GM12878 (cell line): ENCODE measurements around the gene MAD1L1. TPM values are rescaled to one million over a fixed set of nuclear protein-coding genes. Genes with fewer than 3 reads are reported as not detected.

Source experiments
- ATAC-seq: fragments of 200-7000 bp; cut with Tn5 transposase; 3 replicates; pipeline ENCODE4 v1.9.1; 2020; ENCODE audit warnings: mild to moderate bottlenecking, moderate library complexity
- BruUV-seq: library from RNA; stranded (reverse); fragments of 400-500 nt; replicated peaks from 2 replicates; lab custom pipeline; 2021; lab: Mats Ljungman, UMichigan
- CTCF ChIA-PET: fragments of 300-600 bp; sonication (Branson Sonifier 250); formaldehyde crosslinking; extraction: SDS; loops from one replicate; lab custom pipeline; 2021; ENCODE audit warnings: inconsistent platforms; lab: Yijun Ruan, JAX
- POLR2A ChIA-PET: fragments of 350-600 bp; formaldehyde crosslinking; extraction: SDS; loops from one replicate; lab custom pipeline; 2021; ENCODE audit warnings: inconsistent platforms; lab: Charles Lee
- RAD21 ChIA-PET: fragments of 300-600 bp; sonication (Branson Sonifier 250); formaldehyde crosslinking; loops from one replicate; lab custom pipeline; 2023; ENCODE audit warnings: antibody characterized with exemption; ENCODE audit not compliant: unreplicated experiment; lab: Charles Lee
- SMC1A ChIA-PET: fragments of 300-600 bp; sonication (Branson Sonifier 250); formaldehyde crosslinking; loops from one replicate; lab custom pipeline; 2023; ENCODE audit not compliant: unreplicated experiment, uncharacterized antibody; lab: Charles Lee
- DNase-seq: peaks from one replicate; pipeline ENCODE4 v3.0.0-alpha.2; 2011; ENCODE audit warnings: low read depth, low spot score
- FAIRE-seq: peaks from 3 replicates; lab custom pipeline; 2011; peaks lifted over from hg19 to GRCh38; lab: Jason Lieb, UNC
- H2AFZ ChIP-seq: 2 replicates; pipeline ENCODE4 v1.6.0; 2011; ENCODE audit warnings: low read depth, low read length, control low read depth; ENCODE audit not compliant: control insufficient read depth
- H3K27ac ChIP-seq: 2 replicates; pipeline ENCODE4 v1.5.1; 2011; ENCODE audit warnings: control low read depth; ENCODE audit not compliant: control insufficient read depth, insufficient read depth
- H3K27me3 ChIP-seq, 2 experiments: replicated peaks in 1 of 2; 2 replicates each; pipeline versions ENCODE4 v1.6.0 to v1.6.1; 2011; ENCODE audit warnings: low read length in 1 of 2; ENCODE audit not compliant: control insufficient read depth in 2 of 2, insufficient read depth in 2 of 2
- H3K36me3 ChIP-seq, 2 experiments: 2 replicates each; pipeline ENCODE4 v1.5.1; 2011; ENCODE audit warnings: low read length in 1 of 2; ENCODE audit not compliant: control insufficient read depth in 2 of 2, insufficient read depth in 2 of 2
- H3K4me1 ChIP-seq: 2 replicates; pipeline ENCODE4 v1.6.1; 2011; ENCODE audit warnings: mild to moderate bottlenecking, low read length, moderate library complexity, mixed read lengths; ENCODE audit not compliant: control insufficient read depth, insufficient read depth
- H3K4me2 ChIP-seq: 2 replicates; pipeline ENCODE4 v1.6.0; 2011; ENCODE audit warnings: control low read depth; ENCODE audit not compliant: control insufficient read depth, insufficient read depth
- H3K4me3 ChIP-seq: fragments of 200-600 bp; sonication (generic); 2 replicates; pipeline ENCODE4 v1.5.1; 2016
- H3K79me2 ChIP-seq: 2 replicates; pipeline ENCODE4 v1.6.0; 2011; ENCODE audit warnings: low read length; ENCODE audit not compliant: control insufficient read depth, insufficient read depth
- H3K9ac ChIP-seq: 2 replicates; pipeline ENCODE4 v1.8.0; 2011; ENCODE audit warnings: low read length, control low read depth, mixed read lengths; ENCODE audit not compliant: control insufficient read depth, insufficient read depth
- H3K9me3 ChIP-seq: replicated peaks from 3 replicates; pipeline ENCODE4 v1.5.1; 2011; ENCODE audit warnings: mild to moderate bottlenecking, low read length; ENCODE audit not compliant: control insufficient read depth, insufficient read depth
- H4K20me1 ChIP-seq: 2 replicates; pipeline ENCODE4 v1.6.0; 2011; ENCODE audit not compliant: control insufficient read depth, insufficient read depth
- CHD4 ChIP-seq: fragments of 200-600 bp; sonication (generic); IDR thresholded peaks from 2 replicates; pipeline ENCODE4 v1.6.1; 2016; ENCODE audit warnings: mild to moderate bottlenecking
- EZH2 ChIP-seq: IDR thresholded peaks from 2 replicates; pipeline ENCODE4 v1.6.1; 2012; ENCODE audit warnings: low read depth, mild to moderate bottlenecking, control low read depth, inconsistent platforms, low read length, borderline replicate concordance; ENCODE audit not compliant: control insufficient read depth
- FOXM1 ChIP-seq: IDR thresholded peaks from 2 replicates; pipeline ENCODE4 v1.6.1; 2012; ENCODE audit warnings: low read depth, mild to moderate bottlenecking, inconsistent platforms, low read length, moderate library complexity
- KAT2A ChIP-seq: conservative IDR thresholded peaks from 2 replicates; pipeline ENCODE4 v1.6.1; 2011; ENCODE audit warnings: low read depth, low read length; ENCODE audit not compliant: control insufficient read depth
- MTA2 ChIP-seq: fragments of 450-650 bp; IDR thresholded peaks from 2 replicates; pipeline ENCODE4 v1.6.1; 2016; ENCODE audit warnings: low read depth, mild to moderate bottlenecking, moderate library complexity
- RFX5 ChIP-seq: IDR thresholded peaks from 2 replicates; pipeline ENCODE4 v1.6.1; 2011; ENCODE audit warnings: low read depth, low read length, improper control_type of control experiment
- SPI1 ChIP-seq: IDR thresholded peaks from 2 replicates; pipeline ENCODE4 v1.6.1; 2011; ENCODE audit warnings: low read depth, mild to moderate bottlenecking, low read length, moderate library complexity, borderline replicate concordance; ENCODE audit not compliant: insufficient read depth
- ZNF384 ChIP-seq: IDR thresholded peaks from 2 replicates; pipeline ENCODE4 v1.6.1; 2012; ENCODE audit warnings: low read depth, mild to moderate bottlenecking, low read length, improper control_type of control experiment, borderline replicate concordance
- WGBS: methylation state at CpG from one replicate; pipeline ENCODE4 v1.1.6; 2016; ENCODE audit warnings: low lambda C conversion rate; ENCODE audit not compliant: insufficient replicate concordance, insufficient coverage; ENCODE audit errors: missing lambda C conversion rate; 5-methylcytosine and 5-hydroxymethylcytosine counted together
- in situ Hi-C: fragments of 300-500 bp; cut with MboI; formaldehyde crosslinking; loops from 9 replicates; pipeline ENCODE4 v1.14.3; 2018; ENCODE audit warnings: mixed read lengths
- intact Hi-C: fragments of 100-400 bp; cut with micrococcal nuclease; formaldehyde crosslinking; loops from one replicate; pipeline ENCODE4 v1.14.2; 2022; ENCODE audit not compliant: unreplicated experiment
- polyA plus RNA-seq, 11 experiments: library from polyadenylated mRNA; depleted of rRNA in 4 of 11; unstranded in 6 of 11; stranded (reverse) in 5 of 11; fragments of >200 nt; fragmentation: Nextera tagmentation in 4 of 11; fragmentation: Illumina TruSeq in 1 of 11; extraction: Ambion mirVana in 4 of 11; extraction: Trizol in 1 of 11; gene quantifications; 1 replicate in 1 of 11; 2 replicates in 10 of 11; pipeline versions ENCODE4 v1.2.1 to v1.2.3, GENCODE V29; 2011 to 2016; ENCODE audit warnings: inconsistent platforms in 2 of 11, missing spikeins in 2 of 11, low read depth in 1 of 11
- total RNA-seq, 4 experiments: library from RNA; depleted of rRNA in 3 of 4; stranded (reverse); fragments of >200 nt in 3 of 4; fragmentation: Illumina TruSeq in 1 of 4; extraction: Trizol in 1 of 4; gene quantifications; 2 replicates each; pipeline versions ENCODE4 v1.2.1 to v1.2.3, GENCODE V29; 2013 to 2021
- TF ChIP-seq, protein P1 (sequence below): fragments of 450-650 bp; IDR thresholded peaks from 2 replicates; pipeline ENCODE4 v1.6.1; 2018; ENCODE audit warnings: borderline replicate concordance, mild to moderate bottlenecking; ENCODE audit not compliant: partially characterized antibody
- TF ChIP-seq, protein P2 (sequence below): fragments of 450-650 bp; IDR thresholded peaks from 2 replicates; pipeline ENCODE4 v1.6.1; 2017; ENCODE audit warnings: mild to moderate bottlenecking, moderate library complexity

The MAD1L1 gene
- total and polyA plus RNA-seq, 10 of the 15 experiments (the other 5 are each of a cell fraction or from before 2014, with no cell fraction given) = 2.2 to 76.8 (median 38.3) TPM

DNA sequence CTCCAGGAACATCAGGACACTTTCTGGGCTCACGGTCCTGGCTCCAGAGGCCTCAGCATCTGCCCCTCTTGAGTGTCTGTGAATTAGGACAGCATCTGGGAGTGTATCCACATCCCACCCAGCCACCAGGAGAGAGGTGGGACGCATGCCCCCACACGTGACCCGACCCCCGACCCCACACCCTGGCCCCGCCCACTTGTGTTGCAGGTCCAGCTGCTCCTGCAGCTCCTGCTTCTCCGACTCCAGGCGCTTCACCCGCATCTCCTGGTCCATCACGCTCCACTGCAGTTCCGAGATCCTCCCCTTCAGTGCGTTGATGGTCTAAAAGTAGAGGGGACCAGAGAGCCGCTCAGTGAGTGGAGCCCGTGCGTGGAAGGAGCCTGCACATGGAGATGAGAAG, 13.6 kb downstream of the MAD1L1 start (continued):
- TF ChIP-seq, protein P1, sequence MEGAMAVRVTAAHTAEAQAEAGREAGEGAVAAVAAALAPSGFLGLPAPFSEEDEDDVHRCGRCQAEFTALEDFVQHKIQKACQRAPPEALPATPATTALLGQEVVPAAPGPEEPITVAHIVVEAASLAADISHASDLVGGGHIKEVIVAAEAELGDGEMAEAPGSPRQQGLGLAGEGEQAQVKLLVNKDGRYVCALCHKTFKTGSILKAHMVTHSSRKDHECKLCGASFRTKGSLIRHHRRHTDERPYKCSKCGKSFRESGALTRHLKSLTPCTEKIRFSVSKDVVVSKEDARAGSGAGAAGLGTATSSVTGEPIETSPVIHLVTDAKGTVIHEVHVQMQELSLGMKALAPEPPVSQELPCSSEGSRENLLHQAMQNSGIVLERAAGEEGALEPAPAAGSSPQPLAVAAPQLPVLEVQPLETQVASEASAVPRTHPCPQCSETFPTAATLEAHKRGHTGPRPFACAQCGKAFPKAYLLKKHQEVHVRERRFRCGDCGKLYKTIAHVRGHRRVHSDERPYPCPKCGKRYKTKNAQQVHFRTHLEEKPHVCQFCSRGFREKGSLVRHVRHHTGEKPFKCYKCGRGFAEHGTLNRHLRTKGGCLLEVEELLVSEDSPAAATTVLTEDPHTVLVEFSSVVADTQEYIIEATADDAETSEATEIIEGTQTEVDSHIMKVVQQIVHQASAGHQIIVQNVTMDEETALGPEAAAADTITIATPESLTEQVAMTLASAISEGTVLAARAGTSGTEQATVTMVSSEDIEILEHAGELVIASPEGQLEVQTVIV = no peak
- TF ChIP-seq FOXM1 = no peak
- TF ChIP-seq ZNF384 = no peak

DNA sequence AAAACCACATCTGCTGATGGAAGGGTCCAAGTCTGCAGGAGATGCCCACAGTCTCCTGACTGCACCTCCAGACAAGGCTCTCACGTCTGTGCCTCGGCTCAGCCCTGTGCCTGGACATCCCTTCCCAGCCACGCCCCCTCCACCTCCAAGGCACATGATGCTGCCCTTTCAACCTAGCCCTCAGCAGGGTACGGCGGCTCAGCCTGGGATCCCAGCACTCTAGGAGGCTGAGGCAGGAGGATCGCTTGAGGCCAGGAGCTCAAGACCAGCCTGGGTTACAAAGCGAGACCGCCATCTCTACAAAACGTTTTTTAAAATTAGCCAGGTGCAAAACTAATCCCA, 14.3 kb downstream of the MAD1L1 start:
- Histone ChIP-seq H3K4me3 (no peak overlapping the region), H3K4me2 (no peak overlapping the region), H2AFZ (no peak overlapping the region), H3K79me2 (no peaks in the 10 kb centered on the region), H3K27me3 (no peaks in the 10 kb centered on the region), H4K20me1 (no peaks in the 10 kb centered on the region), H3K4me1 (no peaks in the 10 kb centered on the region), H3K27ac (no peak overlapping the region), H3K9me3 (no peaks in the 10 kb centered on the region), H3K36me3 (peaks cover 25 to 56% of the 10 kb centered on the region in 2 experiments), H3K9ac (no peak overlapping the region)
- in situ Hi-C loops = loop anchor here (10.0 kb wide), 1 partner anchor 554 kb away; no protein-coding TSS in a partner anchor
- TF ChIP-seq, protein P2, sequence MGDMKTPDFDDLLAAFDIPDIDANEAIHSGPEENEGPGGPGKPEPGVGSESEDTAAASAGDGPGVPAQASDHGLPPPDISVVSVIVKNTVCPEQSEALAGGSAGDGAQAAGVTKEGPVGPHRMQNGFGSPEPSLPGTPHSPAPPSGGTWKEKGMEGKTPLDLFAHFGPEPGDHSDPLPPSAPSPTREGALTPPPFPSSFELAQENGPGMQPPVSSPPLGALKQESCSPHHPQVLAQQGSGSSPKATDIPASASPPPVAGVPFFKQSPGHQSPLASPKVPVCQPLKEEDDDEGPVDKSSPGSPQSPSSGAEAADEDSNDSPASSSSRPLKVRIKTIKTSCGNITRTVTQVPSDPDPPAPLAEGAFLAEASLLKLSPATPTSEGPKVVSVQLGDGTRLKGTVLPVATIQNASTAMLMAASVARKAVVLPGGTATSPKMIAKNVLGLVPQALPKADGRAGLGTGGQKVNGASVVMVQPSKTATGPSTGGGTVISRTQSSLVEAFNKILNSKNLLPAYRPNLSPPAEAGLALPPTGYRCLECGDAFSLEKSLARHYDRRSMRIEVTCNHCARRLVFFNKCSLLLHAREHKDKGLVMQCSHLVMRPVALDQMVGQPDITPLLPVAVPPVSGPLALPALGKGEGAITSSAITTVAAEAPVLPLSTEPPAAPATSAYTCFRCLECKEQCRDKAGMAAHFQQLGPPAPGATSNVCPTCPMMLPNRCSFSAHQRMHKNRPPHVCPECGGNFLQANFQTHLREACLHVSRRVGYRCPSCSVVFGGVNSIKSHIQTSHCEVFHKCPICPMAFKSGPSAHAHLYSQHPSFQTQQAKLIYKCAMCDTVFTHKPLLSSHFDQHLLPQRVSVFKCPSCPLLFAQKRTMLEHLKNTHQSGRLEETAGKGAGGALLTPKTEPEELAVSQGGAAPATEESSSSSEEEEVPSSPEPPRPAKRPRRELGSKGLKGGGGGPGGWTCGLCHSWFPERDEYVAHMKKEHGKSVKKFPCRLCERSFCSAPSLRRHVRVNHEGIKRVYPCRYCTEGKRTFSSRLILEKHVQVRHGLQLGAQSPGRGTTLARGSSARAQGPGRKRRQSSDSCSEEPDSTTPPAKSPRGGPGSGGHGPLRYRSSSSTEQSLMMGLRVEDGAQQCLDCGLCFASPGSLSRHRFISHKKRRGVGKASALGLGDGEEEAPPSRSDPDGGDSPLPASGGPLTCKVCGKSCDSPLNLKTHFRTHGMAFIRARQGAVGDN = no peak
- TF ChIP-seq RFX5 = no peak
- TF ChIP-seq EZH2 = no peak
- no peak for TF ChIP-seq KAT2A
- TF ChIP-seq CHD4 = no peak
- TF ChIP-seq MTA2 = no peak
- TF ChIP-seq SPI1 = no peak
- no TSS peak for BruUV-seq
- DNase-seq = no peak
- WGBS = 85% methylated on average over 8 of the region's 9 CpGs
- no peak for ATAC-seq
- ChIA-PET POLR2A (no interaction called here), RAD21 (no interaction called here), SMC1A (no interaction called here), CTCF (no interaction called here)
- FAIRE-seq = no peak
- intact Hi-C loops = no loop called here
